Tibial artery (tissue), 4 donors: ENCODE measurements around the gene PCA3.

Experiments
- DNase-seq, 2 donors: peaks; one replicate each; pipeline ENCODE4 v3.0.0-alpha.2; 2019
- H3K27ac ChIP-seq, 2 donors: fragments of 200-600 bp; sonication (generic) in 1 of 2; 1 replicate in 1 of 2; 2 replicates in 1 of 2; pipeline ENCODE4 v1.5.1; 2018 to 2019; ENCODE audit warnings: mild to moderate bottlenecking in 1 of 2
- H3K27me3 ChIP-seq, 2 donors: fragments of 200-600 bp; sonication (generic) in 1 of 2; one replicate each; pipeline versions ENCODE4 v1.5.1 to v1.6.0; 2016 to 2019
- H3K36me3 ChIP-seq, 3 donors: fragments of 200-600 bp; sonication (generic) in 2 of 3; one replicate each; pipeline ENCODE4 v1.5.1; 2016 to 2019; ENCODE audit warnings: mild to moderate bottlenecking in 2 of 3
- H3K4me1 ChIP-seq, 4 donors: fragments of 200-600 bp; sonication (generic) in 2 of 4; 1 replicate in 3 of 4; 2 replicates in 1 of 4; pipeline ENCODE4 v1.5.1; 2016 to 2019
- H3K4me3 ChIP-seq, 2 donors: fragments of 200-600 bp; sonication (generic) in 1 of 2; 1 replicate in 1 of 2; 2 replicates in 1 of 2; pipeline ENCODE4 v1.5.1; 2018 to 2019; ENCODE audit warnings: mild to moderate bottlenecking in 2 of 2
- H3K9me3 ChIP-seq, 3 donors: fragments of 200-600 bp; sonication (generic) in 1 of 3; one replicate each; pipeline ENCODE4 v1.5.1; 2016 to 2019
- CTCF ChIP-seq, 2 experiments: fragments of 200-600 bp in 1 of 2; fragments of 450-650 bp in 1 of 2; IDR thresholded peaks; one replicate each; pipeline ENCODE4 v1.5.1; 2017 to 2019; ENCODE audit warnings: antibody characterized with exemption in 2 of 2, mild to moderate bottlenecking in 1 of 2, moderate library complexity in 1 of 2
- intact Hi-C: fragments of 100-400 bp; cut with DNase I; formaldehyde crosslinking; loops from one replicate; pipeline ENCODE4 v1.15.0; 2023; ENCODE audit warnings: low total_unique reads

PCA3 gene

GRCh38 chr9:76730801-76731200, 33.4 kb upstream of the PCA3 start:
- TF ChIP-seq CTCF (IDR thresholded peaks at IDR 0.05), result no peak
- Histone ChIP-seq H3K36me3 (no peaks in the 10 kb centered on the region), H3K27me3 (no peaks in the 10 kb centered on the region), H3K4me3 (no peak overlapping the region), H3K9me3 (no peaks in the 10 kb centered on the region), H3K4me1 (peaks cover 0 to 8% (median 0%) of the 10 kb centered on the region in 4 donors), H3K27ac (no peak overlapping the region)
- no peak for DNase-seq
- intact Hi-C loops, result no loop called here

- intact Hi-C loops, result no loop called here
- H3K4me3 ChIP-seq, result no peak overlapping the region
- no peaks in the 10 kb centered on the region for H3K36me3 ChIP-seq
- TF ChIP-seq CTCF (IDR thresholded peaks at IDR 0.05), result no peak
- no peak for DNase-seq
- H3K9me3 ChIP-seq, result no peaks in the 10 kb centered on the region
- H3K27me3 ChIP-seq, result no peaks in the 10 kb centered on the region
- H3K4me1 ChIP-seq, result no peaks in the 10 kb centered on the region
- H3K27ac ChIP-seq, result no peak overlapping the region
Measured at GRCh38 chr9:76732341-76732958, 31.8 kb upstream of the PCA3 start.

- Histone ChIP-seq H3K27ac (no peak overlapping the region), H3K9me3 (no peaks in the 10 kb centered on the region), H3K4me3 (no peak overlapping the region), H3K27me3 (no peaks in the 10 kb centered on the region), H3K4me1 (no peaks in the 10 kb centered on the region), H3K36me3 (peaks cover 0 to under 1% (median 0%) of the 10 kb centered on the region in 3 donors)
- DNase-seq, result no peak
- no peak for TF ChIP-seq CTCF (IDR thresholded peaks at IDR 0.05)
- intact Hi-C loops, result no loop called here
Measured at GRCh38 chr9:76733096-76733495, 31.1 kb upstream of the PCA3 start.

GRCh38 chr9:76734716-76735115, 29.5 kb upstream of the PCA3 start:
- no peaks in the 10 kb centered on the region for H3K9me3 ChIP-seq
- TF ChIP-seq CTCF (IDR thresholded peaks at IDR 0.05), result no peak
- H3K27me3 ChIP-seq, result no peaks in the 10 kb centered on the region
- no peak for DNase-seq
- peaks cover 0 to 6% (median 0%) of the 10 kb centered on the region in 3 donors for H3K36me3 ChIP-seq
- H3K4me1 ChIP-seq, result no peaks in the 10 kb centered on the region
- intact Hi-C loops, result no loop called here
- no peak overlapping the region for H3K27ac ChIP-seq
- no peak overlapping the region for H3K4me3 ChIP-seq

GRCh38 chr9:76737154-76737902, 26.9 kb upstream of the PCA3 start:
- H3K4me1 ChIP-seq, result no peaks in the 10 kb centered on the region
- H3K9me3 ChIP-seq, result no peaks in the 10 kb centered on the region
- H3K27me3 ChIP-seq, result no peaks in the 10 kb centered on the region
- peaks cover 0 to 6% (median 0%) of the 10 kb centered on the region in 3 donors for H3K36me3 ChIP-seq
- TF ChIP-seq CTCF (IDR thresholded peaks at IDR 0.05), result no peak
- no peak overlapping the region for H3K4me3 ChIP-seq
- no peak for DNase-seq
- H3K27ac ChIP-seq, result no peak overlapping the region
- intact Hi-C loops, result no loop called here
